ENCODE measurements around the gene OR13C3. TPM values are rescaled to one million over a fixed set of nuclear protein-coding genes. Genes with fewer than 3 reads are reported as not detected.
"Not testable (repeated sequence)": the region's sequence is repeated elsewhere in the genome, so short reads cannot be mapped to it uniquely, and the experiment has no call there.

Gene OR13C3
- not detected for polyA plus RNA-seq (ENCODE audit: insufficient read length in 4 of 4)

DNA sequence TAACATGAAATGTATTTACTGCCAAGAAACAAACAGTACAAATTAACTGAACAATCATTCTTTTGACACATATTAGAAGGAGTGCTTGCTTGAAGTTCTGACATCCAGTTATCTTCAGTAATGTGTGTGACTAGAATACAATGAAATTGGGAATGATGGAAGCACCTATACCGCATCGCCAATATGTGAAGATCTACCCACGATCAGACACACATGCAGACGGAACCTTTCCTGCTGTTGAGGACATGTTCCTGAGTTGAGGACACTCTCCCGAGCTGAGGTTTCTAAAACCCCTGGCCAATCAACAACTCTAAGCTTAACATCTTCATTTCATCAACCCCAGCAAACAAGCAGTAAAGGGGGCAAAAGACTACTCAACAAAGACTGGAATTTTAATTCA is at the start of gene OR13C3:
Gene OR13C3 (minus strand): TSS at position 101 of the 400 bp plus-strand sequence. CDS start 133 bp downstream, outside the sequence.
- no peak for DNase-seq (ENCODE audit: low read depth in 4 of 4, low spot score in 3 of 4)

DNA sequence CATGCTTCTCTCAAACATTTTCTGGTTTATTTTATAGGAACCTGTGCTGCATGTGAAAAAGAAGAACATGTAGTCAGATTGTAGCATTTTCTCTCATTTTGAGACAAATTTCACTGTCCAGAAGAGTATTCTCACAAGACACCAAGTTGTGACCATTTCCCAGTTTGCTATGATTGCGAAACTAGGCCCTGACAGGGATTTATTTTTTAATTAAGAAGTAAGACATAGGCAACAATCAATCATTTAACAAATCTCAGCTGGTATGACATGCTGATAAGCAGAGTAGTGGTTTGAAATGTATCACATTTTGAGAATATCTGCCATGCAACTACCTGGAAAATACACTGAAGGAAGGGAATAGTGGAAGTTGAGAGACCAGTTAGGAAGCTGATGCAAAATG is 43.9 kb upstream of the OR13C3 start:
- DNase-seq (ENCODE audit: low read depth in 4 of 4, low spot score in 3 of 4) = no peak

DNA sequence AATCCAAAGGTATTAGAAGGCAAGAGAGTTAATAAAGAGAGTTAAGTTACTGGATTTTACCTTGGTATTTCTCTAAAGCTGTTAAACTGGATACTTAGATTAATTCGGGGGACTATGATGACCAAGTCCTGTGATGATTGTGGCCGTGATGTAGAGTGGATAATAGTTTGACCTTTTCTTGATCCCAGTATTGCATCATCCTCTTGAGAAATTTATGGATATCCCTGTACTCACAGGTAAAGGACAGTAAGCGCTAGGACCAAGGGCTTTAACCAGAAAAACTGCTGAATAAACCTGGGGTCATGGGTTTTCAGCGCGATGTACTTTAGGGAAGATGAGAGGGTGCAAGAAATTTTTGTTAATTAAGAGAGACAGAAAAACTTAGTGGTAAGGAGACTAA is 40.6 kb upstream of the OR13C3 start:
- no peak for DNase-seq (ENCODE audit: low read depth in 4 of 4, low spot score in 3 of 4)

DNA sequence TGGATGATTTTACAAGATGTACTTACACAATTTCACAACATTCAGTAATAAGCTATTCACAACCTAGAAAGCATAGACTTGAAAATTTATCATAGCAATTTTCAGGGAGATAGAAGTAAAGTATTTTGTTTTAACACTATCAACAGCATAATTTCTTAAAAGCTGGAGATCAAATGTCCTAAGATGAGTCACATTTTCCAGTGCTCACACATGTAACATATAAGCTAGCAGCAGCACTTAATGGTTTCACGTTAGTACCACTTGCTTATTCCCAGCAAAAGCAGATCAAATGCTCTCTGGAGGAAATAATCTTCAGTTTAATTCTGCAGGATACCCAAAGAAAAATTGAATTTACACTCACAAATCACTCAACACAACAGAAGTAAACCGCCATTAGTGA is 38.8 kb upstream of the OR13C3 start:
- no peak for DNase-seq (ENCODE audit: low read depth in 4 of 4, low spot score in 3 of 4)

DNA sequence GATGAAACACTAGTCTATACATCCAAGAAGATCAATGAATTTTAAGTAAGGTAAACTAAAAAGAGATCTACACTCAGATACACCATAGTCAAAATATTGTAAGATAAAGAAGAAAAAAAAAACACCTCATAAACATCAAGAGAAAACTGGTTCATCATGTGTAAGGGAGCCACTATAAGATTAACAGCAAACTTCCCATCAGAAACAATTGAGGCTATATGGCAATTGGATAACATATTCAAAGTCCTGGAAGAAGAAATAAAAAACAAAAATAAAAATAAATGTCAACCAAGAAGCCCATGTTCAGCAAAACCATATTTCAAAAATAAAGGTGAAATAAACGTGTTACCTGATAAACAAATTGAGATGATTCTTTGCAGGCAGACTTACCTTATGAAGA is 36.0 kb upstream of the OR13C3 start:
- DNase-seq (ENCODE audit: low read depth in 4 of 4, low spot score in 3 of 4) = no peak

DNA sequence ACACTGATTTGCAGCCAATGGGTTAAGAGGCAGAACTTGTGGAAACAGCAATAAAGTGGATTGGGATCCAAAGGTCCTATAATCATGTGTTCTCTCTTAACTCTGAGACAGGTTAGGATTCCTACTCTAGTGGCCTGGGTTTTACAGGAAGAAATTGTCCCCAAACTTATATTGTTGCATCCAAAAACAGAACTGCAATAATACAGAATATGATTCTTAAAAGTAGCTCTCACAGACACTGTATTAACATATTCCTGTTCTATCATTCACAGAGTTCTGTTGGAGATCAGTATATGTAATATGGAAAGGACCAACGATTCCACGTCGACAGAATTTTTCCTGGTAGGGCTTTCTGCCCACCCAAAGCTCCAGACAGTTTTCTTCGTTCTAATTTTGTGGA is 32.2 kb upstream of the OR13C3 start, which contains the start of gene OR13C8:
Gene OR13C8 (plus strand): TSS at position 301 of the 400 bp plus-strand sequence. CDS start 0 bp downstream, at position 301.
- DNase-seq (ENCODE audit: low read depth in 4 of 4, low spot score in 3 of 4) = no peak

DNA sequence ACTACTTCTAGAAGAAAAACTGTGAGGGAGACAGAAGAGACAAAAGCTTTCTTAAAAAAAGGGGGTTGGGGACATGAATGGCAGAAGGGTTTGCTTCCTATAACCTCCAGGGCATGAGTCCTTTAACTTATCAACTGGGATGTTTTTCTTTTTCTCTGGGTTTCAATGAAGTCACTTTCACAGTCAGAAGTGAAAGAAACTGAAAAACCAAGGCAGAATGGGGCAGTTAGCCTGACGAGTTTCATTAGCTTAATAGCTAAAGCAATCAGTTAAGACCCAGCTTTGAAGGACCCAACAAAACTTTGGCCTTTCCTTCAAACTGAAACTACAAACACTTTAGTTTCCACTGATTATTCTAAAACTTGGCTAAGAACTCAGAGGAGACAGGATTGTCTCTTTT is 27.7 kb upstream of the OR13C3 start:
- no peak for DNase-seq (ENCODE audit: low read depth in 4 of 4, low spot score in 3 of 4)

DNA sequence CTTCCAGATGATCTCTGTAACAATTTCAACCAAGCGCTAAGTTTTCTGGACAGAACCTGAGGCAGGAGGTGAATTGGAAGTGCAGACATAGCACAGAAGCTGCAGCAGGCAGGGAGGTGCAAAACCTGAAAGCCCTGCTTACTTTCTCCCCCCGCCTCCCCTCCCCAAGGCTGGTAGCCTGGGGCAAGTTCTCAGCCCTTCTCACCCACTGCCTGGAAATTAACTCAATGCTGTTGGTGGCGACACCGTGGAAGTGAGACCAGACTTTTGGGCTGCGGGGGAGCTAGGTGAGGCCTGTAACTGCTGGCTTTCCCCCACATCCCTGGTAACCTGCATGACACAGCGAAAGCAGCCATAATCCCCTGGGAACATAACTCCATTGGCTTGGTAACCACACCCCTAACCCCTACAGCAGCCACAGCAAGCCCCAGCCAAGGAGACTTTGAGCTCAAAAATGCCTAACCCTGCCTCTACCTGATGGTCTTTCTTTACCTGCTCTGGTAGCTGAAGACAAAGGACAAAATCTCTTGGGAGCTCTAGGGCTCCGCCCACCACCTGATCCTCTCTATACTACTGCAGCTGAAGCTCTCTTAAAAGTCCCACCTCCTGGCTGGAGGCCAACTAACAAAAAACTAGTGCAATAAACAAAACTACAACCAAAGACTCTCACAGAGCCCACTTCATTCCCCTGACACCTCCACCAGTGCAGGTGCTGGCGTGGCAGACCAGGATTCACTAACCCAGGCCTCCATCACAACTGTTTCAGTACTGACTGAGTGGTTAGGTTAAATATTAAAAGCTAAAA is 20.4 kb upstream of the OR13C3 start:
- no peak for DNase-seq (ENCODE audit: low read depth in 4 of 4, low spot score in 3 of 4)

DNA sequence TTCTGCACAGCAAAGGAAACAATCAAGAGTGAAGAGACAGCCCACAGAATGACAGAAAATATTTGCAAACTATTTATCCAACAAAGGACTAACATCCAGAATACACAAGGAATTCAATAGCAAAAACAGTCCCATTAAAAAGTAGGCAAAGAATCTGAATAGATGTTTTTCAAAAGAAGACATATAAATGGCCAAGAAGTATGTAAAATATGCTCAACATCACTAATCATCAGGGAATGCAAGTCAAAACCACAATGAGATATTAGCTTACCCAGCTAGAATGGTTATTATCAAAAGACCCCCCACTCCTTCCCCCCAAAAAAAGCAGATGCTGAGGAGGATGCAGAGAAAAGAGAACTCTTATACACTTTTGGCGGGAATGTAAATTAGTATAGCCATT is 18.9 kb upstream of the OR13C3 start:
- no peak for DNase-seq (ENCODE audit: low read depth in 4 of 4, low spot score in 3 of 4)

DNA sequence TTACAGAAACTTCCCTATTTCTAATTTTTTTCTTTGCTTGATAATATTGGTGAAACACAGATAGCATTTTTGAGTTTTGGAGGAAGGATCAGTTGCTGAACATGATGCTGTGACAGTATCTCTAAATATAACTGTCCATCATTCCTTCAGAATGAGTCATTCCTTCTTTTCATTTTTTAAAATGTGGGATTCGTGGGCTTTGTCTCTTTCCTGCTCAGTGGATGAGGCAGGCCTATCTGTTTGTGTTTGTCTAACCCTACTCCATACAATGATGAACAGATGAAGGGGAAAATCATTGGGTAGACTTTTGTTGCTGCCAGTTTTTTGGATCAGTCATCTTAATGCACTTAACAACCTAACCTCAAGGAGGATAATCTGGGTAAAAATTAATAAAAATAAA is 16.6 kb upstream of the OR13C3 start:
- no peak for DNase-seq (ENCODE audit: low read depth in 4 of 4, low spot score in 3 of 4)

DNA sequence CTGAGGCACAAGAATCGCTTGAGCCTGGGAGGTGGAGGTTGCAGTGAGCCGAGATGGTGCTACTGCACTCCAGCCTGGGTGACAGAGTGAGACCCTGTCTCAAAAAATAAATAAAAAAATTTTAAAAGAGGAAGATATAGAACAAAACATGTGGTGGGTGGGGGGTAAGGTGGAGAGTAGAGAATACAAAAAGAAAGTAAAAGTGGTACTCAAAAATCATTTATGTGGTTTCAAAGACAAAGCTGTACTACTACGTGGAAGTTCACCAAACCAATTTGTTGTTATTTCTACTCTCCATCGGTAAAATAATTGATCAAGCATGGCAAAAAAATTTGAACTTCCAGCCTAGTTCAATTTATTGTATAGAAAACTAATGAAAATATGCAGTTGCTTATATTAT is 8.0 kb upstream of the OR13C3 start:
- no peak for DNase-seq (ENCODE audit: low read depth in 4 of 4, low spot score in 3 of 4)

DNA sequence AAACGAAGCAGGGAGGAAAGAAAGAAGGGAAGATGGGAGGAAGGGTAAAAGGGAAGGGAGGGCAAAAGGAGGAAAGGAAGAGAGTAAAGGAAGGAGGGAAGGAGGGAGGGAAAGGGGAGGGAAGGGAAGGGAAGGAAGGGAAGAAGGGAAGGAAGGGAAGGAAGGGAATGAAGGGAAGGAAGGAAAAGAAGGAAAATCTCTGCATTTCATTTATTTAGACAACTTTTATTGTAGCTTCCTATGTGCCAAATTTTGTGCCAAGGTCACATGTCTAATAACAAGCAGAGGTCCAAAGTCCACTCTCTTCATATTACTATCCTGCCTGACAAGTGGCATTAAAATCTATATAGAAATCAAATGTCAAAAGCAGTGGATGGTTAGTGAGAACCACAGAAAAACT is 2.6 kb upstream of the OR13C3 start:
- DNase-seq (ENCODE audit: low read depth in 4 of 4, low spot score in 3 of 4) = no peak

DNA sequence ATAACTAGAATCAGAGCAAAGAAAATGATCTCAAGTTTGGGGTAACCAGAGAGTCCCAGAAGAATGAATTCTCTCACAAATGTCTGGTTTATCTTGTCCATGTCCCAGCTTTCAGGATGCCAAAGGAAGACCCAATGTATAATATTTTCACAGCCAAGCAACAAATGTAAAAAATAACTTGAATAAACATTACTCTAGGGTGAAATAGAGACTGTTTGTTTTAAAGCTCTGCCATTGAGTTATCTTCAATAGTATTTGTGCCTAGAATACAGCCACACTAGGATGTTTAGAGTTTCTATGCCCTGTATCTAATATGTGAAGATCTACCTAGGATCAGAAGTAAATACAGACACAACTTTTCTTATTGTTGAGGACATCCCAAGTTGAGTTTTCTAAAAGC is 9.5 kb downstream of the OR13C3 start, which contains the start of gene OR13C4:
Gene OR13C4 (minus strand): TSS at position 101 of the 400 bp plus-strand sequence. CDS start 0 bp downstream, at position 101.
- no peak for DNase-seq (ENCODE audit: low read depth in 4 of 4, low spot score in 3 of 4)

DNA sequence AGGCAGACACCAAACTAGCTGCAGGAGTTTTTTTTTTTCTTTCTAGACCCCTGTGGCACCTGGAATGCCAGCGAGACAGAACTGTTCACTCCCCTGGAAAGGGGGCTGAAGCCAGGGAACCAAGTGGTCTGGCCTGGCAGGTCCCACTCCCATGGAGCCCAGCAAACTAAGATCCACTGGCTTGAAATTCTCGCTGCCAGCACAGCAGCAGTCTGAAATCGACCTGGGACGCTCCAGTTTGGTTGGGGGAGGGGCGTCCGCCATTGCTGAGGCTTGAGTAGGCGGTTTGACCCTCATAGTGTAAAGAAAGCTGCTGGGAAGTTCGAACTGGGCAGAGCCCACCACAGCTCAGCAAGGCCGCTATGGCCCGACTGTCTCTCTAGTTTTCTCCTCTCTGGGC is 16.4 kb downstream of the OR13C3 start:
- DNase-seq (ENCODE audit: low read depth in 4 of 4, low spot score in 3 of 4) = not testable (repeated sequence)

DNA sequence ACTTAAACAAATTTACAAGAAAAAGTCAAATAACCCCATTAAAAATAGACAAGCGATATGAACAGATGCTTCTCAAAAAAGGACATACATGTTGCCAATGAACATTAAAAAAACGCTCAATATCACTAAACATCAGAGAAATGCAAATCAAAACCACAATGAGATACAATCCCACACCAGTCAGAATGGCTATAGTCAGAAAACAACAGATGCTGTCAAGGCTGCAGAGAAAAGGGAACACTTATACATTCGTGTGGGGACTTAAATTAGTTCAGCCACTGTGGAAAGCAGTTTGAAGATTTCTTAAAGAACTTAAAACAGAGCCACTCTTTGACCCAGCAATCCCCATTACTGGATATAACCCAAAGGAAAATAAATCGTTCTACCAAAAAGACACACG is 21.8 kb downstream of the OR13C3 start:
- no peak for DNase-seq (ENCODE audit: low read depth in 4 of 4, low spot score in 3 of 4)

DNA sequence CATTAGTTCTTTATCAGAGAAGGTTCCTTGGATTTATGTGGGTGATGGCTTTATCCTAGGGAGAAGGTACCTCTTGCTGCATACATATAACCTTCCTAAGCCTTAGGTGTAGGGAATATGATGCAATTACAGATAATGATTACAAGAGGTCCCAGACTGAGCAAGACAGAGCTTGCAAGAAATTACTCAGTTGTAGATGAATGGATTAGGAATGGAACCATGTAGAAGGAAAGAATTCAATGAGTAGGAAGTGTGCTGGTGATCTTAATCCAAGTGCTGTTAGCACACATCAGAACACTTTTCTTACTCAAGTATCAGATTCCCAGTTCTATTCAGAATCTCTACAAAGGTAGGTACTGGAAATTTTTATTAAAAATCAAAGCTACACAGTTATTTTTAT is 30.1 kb downstream of the OR13C3 start:
- no peak for DNase-seq (ENCODE audit: low read depth in 4 of 4, low spot score in 3 of 4)

DNA sequence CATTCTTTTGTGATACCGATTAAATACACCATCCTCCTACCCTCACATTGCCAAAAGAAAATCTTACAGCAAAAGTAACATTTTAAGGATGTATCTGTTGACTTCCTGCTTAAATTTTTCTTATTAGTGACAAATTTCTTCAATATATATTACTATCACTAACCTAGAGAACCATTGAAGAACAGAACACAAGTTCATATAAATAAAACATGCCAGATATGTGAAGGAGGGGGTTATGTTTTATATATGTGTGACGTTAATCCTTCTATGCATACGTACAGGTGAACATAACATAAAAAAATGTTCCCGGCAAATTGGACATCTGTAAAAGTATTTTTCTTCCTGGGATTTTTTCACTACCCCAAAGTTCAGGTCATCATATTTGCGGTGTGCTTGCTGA is 32.7 kb downstream of the OR13C3 start, which contains the start of gene OR13F1:
Gene OR13F1 (plus strand): TSS at position 301 of the 400 bp plus-strand sequence. CDS start 0 bp downstream, at position 301.
- DNase-seq (ENCODE audit: low read depth in 4 of 4, low spot score in 3 of 4) = no peak

DNA sequence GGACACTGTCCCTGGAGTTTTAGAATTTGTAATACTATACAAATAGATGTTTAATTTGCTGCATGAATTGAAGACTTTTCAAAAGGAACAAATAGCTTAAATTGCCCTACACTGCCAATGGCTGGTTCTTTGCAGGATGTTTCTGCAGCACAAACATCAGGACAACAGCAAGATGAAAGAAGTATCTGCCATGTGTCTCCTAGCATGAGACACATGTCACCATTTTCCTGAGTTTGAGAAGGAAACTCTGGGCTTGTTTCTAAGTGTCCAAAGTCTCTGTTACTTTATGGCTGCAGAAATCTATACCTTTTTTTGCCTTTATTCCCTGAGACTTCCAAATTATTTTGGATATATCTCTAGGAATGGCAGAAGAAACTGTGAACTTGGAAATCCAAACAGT is 33.2 kb downstream of the OR13C3 start:
- no peak for DNase-seq (ENCODE audit: low read depth in 4 of 4, low spot score in 3 of 4)

DNA sequence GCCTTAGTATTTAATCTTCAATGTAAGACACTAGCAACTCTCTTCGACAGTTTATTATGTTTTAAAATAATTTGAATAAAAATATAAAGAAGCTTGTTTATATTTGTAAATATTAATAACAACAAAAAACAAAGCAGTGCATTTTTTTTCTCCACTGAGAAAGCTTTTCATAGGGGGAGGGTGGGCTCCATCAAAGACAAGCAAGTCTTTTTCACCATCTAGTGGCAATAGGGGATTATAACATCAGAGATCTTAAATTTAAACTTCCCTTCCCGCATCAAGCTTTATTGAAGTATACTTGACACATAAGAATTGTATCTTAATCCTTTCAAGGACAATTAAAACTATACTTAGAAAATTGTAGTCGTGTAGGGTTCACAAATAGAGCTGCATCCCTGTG is 41.8 kb downstream of the OR13C3 start:
- peak in 1 of 4 donors; percentile 5 for DNase-seq (ENCODE audit: low read depth in 4 of 4, low spot score in 3 of 4)

Data from right renal pelvis (tissue), 4 donors.